ENCODE data around the gene POU6F1. TPM values are rescaled to one million over a fixed set of nuclear protein-coding genes. Genes with fewer than 3 reads are reported as not detected.
A peak's percentile ranks its signal among the peaks of the same experiment; 100 is the strongest.
"Not testable (repeated sequence)": the region's sequence is repeated elsewhere in the genome, so short reads cannot be mapped to it uniquely, and the experiment has no call there.

POU6F1 gene
- total RNA-seq, 1 donor from 2014 or later: 9.0 TPM

DNA sequence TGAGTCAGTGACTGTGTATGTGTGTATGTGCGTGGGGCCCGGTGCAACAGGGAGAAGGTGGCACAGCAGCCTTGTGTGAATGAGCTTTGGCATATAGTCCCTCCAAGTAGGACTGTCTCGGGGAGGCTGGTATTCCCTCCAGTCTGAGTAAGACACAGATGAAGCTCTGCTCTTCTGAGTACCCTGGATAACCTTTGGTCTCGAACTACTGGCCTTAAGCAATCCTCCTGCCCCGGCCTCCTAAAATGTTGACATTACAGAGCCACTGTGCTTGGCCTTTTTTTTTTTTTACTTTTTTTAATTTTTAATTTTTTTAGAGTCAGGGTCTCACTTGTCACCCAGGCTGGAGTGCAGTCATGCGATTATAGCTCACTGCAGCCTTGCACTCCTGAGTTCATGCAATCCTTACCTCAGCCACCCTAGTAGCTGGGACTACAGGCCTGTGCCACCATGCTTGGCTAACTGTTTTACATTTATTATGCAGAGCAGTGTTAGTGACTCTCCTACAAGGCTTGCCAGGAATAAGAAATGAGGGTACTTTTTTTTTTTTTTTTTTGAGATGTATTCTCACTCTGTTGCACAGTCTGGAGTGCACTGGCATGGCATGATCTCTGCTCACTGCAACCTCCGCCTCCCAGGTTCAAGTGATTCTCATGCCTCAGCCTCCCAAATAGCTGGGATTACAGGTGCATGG is 11.4 kb upstream of the POU6F1 start:
- no peak for DNase-seq (ENCODE audit: low spot score in 2 of 2)

DNA sequence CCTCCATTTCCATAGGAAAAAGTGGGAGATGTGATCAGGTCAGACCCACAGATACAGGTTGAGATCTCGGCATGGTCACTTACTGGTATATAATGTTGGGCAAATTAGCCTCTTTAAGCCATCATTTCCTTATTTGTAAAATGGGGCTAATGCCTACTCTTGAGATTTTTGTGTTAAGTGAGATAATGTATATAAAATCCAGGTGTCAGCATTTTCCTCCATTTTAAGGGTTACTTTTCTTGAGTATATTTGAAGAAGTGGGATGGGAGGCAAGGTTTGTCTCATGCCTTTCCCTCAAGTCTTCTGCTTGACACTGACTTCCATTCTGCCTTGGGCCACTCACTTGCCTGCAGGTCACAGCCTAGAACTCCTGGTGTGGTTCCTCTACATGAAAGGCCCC is 10.1 kb upstream of the POU6F1 start:
- no peak for FAIRE-seq

More for the DNA sequence above, 11.4 kb upstream of the POU6F1 start:
- no peak for FAIRE-seq

DNA sequence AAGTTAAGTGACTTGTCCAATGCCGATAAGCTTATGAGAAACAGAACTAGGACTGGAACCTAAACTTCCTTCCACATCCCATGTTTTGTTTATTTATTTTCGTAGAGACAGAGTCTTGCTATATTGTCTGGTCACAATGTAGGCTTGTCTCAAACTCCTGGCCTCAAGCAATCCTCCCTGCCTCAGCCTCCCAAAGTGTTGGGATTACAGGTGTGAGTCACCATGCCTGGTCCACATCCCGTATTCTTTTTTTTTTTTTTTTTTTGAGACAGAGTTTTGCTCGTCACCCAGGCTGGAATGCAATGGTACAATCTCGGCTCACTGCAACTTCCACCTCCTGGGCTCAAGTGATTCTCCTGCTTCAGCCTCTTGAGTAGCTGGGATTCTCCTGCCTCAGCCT is 9.2 kb upstream of the POU6F1 start:
- not testable (repeated sequence) for DNase-seq (ENCODE audit: low spot score in 2 of 2)

More for the DNA sequence above, 10.1 kb upstream of the POU6F1 start:
- DNase-seq (ENCODE audit: low spot score in 2 of 2): no peak

DNA sequence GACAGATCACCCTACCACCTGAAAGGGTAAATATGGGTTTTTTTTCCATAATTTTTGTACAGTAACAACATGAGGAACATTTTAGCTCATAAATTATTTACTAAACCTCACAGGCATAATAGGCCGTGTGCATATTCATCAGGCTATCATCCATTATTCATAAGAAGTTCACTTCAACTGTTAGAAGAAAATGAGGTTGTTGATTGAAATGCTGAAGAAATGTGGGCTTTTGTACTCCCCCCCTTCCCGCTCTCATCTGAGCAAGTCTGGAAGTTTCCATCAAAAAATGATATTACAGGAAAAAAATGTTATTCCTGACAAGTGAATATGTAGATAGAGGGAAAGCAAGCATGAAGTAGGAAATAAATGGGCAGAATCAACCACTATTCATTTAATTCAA is 7.9 kb upstream of the POU6F1 start:
- no peak for DNase-seq (ENCODE audit: low spot score in 2 of 2)

More for the DNA sequence above, 9.2 kb upstream of the POU6F1 start:
- not testable (repeated sequence) for FAIRE-seq

DNA sequence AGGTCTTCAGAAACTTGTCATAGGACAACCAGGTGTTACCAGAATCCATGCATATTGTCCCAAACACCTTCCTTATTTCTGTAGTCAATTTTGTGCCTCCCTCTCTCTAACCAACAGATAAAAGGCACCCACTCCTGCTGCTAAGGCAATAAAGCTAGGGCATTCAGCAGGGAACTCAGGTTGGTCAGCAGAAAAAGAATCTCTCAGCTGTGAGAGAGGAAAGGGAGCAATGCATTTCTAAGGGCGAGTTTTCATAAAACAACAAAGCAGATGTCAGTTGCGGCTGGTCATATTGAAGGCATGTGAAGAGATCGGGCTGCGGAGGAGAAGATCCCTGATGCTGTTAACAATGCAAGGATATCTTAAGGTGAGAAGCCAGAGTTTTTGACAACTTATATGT is 7.4 kb upstream of the POU6F1 start:
- no peak for FAIRE-seq
- DNase-seq (ENCODE audit: low spot score in 2 of 2): no peak

More for the DNA sequence above, 7.9 kb upstream of the POU6F1 start:
- no peak for FAIRE-seq

DNA sequence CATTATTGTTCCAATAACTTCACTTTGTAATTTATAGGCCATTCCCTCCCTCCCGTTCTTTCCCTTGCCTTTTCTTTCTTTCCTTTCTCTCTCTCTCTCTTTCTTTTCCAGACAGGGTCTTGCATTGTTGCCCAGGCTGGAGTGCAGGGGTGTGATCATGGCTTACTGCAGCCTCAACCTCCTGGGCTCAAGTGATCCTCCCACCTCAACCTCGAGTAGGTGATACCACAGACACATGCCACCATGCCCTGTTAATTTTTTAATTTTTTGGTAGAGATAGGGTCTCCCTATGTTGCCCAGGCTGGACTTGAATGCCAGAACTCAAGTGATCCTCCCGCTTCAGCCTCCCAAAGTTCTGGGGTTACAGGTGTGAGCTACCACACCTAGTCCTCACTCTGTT is 6.8 kb upstream of the POU6F1 start:
- no peak for DNase-seq (ENCODE audit: low spot score in 2 of 2)
- FAIRE-seq: no peak

DNA sequence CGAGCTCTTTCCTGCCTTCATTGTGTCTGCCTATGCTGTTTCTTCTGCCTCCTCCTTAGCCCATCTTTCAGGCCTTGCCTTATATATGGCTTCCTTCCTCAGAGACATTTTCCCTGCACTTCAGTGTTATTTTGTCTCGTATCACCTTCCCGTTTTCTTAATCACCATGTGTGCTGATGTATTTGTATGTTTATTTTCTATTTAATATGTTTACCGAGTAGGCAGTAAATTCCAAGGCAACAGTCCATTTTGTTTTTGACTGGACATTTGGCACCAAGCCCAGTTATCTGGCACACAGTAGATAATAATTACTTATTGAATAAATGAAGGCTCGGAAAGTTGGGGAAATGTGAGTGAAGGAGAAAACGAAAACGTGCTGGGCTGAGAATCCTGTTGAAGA is 4.6 kb upstream of the POU6F1 start:
- no peak for DNase-seq (ENCODE audit: low spot score in 2 of 2)
- no peak for FAIRE-seq

DNA sequence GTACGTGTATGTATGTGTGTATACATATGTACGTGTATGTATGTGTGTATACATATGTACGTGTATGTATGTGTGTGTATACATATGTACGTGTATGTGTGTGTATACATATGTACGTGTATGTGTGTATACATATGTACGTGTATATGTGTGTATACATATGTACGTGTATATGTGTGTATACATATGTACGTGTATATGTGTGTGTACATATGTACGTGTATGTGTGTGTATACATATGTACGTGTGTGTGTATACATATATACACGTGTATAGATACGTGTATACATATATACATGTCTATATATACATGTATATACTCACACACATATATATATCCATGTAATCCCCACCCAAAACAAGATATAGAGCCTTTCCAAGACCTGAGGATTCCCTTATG is 2.0 kb upstream of the POU6F1 start:
- not testable (repeated sequence) for DNase-seq (ENCODE audit: low spot score in 2 of 2); FAIRE-seq

DNA sequence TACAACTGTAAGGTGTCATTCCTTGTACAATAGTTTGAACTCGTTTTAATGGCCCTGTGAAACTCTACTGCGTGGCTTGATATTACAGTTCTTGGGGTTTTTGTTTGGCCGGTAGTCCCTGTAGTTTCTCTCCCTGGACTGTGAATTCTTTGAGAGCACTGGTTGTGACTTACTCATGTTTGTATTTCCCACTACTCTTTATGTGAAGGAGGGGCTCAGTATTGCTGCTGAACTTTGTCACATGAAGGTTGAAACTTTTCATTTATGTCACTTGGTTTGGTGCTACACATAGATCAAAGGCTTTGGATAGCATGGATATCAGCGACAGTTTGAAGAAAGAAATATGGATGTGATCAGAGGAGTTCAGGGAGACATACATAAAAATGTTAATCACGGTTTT is 1.5 kb upstream of the POU6F1 start:
- no peak for DNase-seq (ENCODE audit: low spot score in 2 of 2)

DNA sequence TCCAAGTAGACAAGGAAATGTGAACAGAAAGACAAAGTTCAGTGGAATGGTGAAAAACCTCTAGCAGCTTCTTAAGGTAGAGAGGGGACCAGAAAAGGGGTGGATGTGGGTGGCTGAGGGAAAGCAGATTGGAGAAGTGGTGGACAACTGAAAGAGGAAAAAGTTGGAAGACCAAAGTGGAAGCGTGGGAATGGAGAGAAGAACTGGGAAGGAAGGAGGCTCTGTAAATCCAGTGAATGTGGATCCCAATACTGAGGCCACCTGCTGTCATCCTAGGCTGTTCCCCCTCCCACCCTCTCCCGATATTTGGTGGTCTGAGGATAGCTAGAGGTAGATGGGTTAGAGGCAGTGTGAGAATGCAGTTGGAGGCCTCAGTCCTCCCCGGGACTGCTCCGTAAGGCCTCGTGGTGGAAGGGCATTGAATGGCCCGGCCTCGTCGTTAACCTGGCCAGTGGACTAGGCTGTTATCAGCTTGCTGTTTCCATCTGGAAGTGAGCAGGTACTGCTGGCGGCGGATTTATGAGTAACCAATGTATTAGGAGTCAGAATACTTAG is 822 bp upstream of the POU6F1 start:
- no peak for FAIRE-seq
- no peak for DNase-seq (ENCODE audit: low spot score in 2 of 2)

More for the DNA sequence above, 1.5 kb upstream of the POU6F1 start:
- FAIRE-seq: no peak

DNA sequence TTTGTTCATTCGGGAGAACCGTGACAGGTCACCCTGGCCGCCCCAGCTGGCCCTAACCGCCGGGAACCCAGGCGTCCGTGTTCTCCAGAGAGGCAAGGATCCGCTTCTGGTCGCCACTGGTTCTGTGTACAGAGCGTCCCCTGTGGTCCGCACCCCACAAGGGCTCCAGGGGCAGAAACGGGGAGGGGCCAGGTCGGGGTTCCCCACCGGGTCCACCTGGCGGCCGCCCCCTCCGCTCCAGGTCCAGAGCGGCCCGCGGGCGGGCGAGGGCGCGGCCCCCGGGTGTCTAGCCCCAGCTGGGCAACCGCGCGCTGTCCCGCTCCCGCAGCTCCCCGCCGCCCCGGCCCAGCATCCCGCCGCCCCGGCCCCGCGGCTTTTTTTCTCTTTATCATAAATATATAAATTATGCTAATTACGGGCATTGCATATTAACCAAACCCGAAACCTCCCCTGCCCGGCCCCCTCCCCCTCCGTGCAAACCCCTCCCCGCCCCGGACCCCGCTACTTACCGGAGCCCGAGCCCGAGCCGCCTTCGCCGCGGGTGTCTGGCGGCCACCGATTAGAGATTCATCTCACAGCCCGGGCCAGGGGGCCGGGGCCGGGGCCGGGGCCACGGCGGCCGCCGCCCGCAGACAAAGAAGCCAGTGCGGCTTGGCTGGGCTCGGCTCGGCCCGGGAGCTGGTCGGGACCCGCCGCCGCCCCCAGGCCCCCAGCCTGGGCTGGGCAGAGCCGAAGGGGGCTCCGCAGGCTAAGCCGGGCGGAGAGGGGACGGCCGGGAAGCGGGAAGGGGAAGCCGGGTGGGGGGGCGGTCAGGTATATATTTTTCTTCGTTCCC is 512 bp downstream of the POU6F1 start:
- DNase-seq (ENCODE audit: low spot score in 2 of 2) (peak; percentile 78 to 79), FAIRE-seq (no peak)

DNA sequence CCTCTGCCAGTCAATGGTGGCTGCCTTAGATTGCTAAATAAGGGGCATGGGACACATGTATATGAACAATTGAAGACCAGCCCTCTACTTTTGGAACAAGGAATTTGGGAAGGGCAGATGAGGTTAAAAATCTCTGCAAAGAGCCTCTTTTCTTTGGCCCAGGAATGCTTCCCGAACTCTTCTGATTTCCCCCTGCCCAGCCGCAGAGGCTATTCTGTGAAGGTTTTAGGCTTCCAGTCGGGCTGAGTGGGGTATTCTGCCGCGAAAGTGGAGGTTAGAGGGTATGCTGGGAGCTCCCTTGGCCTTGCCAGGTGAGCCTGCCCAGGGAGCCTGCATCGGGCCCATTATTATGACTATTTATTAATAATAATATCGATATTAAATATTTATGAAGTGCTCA is 1.2 kb downstream of the POU6F1 start:
- no peak for DNase-seq (ENCODE audit: low spot score in 2 of 2)
- no peak for FAIRE-seq

DNA sequence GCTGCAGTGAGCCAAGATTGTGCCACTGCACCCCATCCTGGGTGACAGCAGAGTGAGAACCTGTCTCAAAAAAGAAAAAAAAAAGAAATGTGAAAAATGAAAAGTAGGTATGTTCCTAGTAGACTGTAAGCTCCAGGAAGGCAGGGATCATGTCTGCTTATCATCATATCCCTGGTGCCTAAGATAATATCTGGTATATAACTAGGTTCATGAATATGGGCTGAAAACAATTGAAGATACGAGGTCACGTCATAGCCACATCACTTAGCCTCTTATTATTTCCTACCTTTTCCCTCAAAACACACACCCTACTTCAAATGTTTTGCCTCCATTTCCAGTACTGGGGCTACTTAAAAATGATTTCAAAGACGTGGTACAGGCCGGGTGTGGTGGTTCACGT is 3.0 kb downstream of the POU6F1 start:
- FAIRE-seq (no peak), DNase-seq (ENCODE audit: low spot score in 2 of 2) (no peak)

DNA sequence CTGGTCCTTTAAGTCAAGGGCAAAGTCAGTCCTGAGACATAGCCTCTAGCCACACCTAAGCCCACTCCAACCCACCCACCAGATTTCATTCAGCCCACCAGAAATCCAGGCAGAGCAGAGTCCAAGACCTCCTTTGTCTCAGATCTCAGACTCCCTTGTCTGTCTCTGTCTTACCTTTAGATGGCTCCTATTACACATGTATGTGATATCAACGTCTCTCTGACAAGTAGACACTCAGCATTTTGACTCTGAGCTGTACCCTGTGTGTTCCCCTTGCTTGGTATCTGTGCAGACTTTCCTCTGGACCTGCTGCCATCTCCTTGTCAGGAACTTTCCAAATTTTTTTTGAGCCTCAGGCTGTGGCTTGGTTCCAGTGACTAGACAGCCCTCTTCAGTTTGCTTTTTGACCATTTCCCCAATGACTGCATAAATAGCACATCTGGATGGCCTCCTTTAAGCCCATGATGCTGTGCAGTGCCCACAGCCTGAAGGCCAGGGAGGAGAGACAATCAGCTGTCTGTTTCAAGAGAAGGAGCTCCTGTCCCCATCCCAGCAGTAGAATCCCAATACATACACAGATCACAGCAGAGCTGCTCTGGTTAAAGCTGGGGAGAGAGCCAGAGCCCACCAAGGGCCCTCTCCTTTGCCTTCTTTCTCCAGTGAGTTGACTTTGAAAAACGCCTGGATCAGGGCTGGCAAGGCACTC is 7.0 kb downstream of the POU6F1 start:
- DNase-seq (ENCODE audit: low spot score in 2 of 2) (no peak), FAIRE-seq (no peak)

DNA sequence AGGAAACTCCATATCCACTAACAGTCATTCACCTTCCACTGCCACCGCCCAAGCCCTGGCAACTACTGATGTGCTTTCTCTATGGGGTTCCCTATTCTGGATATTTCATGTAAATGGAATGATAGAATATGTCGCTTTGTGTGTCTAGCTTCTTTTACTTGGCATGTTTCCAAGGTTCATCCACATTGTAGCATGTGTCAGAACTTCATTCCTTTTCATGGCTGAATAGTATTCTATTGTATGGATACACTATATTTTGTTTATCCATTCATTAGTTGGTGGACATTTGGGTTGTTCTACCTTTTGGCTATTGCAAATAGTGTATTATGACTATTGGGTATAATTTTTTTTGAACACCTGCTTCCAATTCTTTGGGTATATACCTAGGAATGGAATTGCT is 8.6 kb downstream of the POU6F1 start:
- DNase-seq (ENCODE audit: low spot score in 2 of 2): no peak
- no peak for FAIRE-seq

DNA sequence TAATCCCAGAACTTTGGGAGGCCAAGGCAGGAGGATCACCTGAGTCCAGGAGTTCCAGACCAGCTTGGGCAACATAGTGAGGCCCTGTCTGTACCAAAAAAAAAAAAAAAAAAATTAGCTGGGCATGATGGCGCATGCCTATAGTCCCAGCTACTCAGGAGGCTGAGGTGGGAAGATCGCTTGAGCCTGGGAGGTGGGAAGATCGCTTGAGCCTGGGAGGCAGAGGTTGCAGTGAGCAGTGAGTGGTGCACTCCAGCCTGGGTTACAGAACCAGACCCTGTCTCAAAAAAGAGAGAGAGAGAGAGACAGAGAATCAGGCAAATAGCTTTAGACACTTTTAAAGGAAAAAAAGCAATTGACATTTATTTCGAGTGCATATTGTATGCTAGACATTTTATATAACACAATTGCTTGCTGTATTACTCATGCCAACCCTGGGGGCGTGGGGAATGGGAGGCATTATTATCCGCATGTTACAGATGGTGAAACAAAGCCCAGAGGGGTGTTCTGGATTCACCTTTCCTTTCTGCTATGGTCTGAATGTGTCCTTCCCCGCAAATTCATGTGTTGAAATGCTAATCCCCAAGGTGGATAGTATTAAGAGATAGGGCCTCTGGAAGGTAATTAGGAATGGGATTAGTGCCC is 9.7 kb downstream of the POU6F1 start:
- DNase-seq (ENCODE audit: low spot score in 2 of 2) (no peak), FAIRE-seq (no peak)

DNA sequence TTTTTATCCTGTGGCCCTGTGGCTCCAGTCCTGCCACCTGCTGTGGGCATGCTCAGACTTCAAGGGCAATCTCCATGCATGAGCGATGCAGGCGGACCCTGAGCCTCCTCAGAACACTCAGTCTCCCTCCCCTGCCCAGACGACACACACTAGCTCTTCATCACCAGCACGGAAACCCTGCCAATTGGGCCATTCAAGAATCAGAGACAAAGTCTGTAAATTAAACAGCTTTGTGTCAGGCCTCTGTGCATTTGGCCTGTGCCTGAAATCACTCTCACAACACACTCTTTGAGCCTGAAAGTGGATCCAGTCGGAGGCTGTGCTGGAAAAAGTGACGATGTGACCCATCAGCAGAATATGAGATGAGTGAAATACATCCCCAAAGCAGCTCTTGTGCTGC is 12.5 kb downstream of the POU6F1 start:
- DNase-seq (ENCODE audit: low spot score in 2 of 2): no peak
- no peak for FAIRE-seq

DNA sequence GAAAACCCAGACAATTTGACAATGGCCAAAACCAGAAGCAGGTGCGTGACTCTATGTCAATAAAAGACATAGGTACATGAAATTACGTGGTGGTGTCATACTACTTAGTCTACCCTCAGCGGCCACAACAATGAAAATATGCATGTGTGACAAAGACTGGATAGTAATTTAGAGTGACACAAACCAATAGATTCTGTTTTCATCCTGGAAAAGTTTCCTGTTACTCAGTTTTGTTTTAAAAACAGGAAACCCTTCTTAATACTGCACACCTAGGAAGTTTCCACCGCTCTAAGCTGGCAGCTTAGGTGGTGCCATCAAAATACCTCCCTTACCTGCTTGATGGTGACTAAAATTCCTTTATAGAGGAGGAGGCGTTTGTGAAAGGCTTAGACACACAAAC is 15.1 kb downstream of the POU6F1 start:
- FAIRE-seq (no peak), DNase-seq (ENCODE audit: low spot score in 2 of 2) (no peak)

DNA sequence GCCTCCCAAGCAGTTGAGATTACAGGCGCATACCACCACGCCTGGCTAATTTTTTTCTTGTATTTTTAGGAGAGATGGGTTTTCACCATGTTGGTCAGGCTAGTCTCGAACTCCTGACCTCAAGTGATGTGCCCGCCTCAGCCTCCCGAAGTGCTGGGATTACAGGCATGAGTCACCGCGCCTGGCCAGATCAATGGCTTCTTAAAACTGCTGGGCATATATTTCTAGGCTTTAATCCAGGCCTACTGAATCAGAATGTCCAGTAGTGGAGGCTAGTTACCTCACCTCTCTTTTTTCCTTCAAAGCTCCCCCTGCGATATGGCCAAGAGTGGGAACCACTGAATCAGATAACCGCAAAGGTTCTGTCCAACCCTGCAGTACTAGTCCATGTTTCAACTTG is 17.1 kb downstream of the POU6F1 start:
- FAIRE-seq: no peak
- no peak for DNase-seq (ENCODE audit: low spot score in 2 of 2)

DNA sequence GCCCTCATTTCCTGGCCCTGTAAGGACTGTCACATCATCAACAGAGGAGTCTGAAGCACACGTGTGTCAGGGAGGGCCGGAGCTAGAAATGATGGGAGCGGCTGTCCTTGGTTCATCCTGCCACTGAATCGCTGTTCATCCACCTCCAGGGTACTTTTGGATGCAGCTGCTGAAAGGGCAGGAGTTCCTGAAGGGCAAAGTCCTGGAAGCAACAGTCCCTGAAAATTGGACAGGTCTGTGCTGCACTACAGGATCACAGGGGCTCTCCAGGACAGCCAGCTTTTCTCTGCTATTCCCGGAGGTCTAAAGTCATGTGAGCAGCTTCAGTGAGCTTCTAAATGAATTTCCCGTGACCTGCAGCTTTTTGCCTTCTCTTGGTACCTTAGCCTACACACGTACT is 17.7 kb downstream of the POU6F1 start:
- FAIRE-seq (no peak), DNase-seq (ENCODE audit: low spot score in 2 of 2) (no peak)
